ENCODE results near the gene SPDYE9. TPM values are rescaled to one million over a fixed set of nuclear protein-coding genes. Genes with fewer than 3 reads are reported as not detected.
"Not testable (repeated sequence)": the region's sequence is repeated elsewhere in the genome, so short reads cannot be mapped to it uniquely, and the experiment has no call there.

The SPDYE9 gene, protein sequence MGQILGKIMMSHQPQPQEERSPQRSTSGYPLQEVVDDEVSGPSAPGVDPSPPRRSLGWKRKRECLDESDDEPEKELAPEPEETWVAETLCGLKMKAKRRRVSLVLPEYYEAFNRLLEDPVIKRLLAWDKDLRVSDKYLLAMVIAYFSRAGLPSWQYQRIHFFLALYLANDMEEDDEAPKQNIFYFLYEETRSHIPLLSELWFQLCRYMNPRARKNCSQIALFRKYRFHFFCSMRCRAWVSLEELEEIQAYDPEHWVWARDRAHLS
- total RNA-seq (2014; rRNA removed; shearing (Covaris generic)) (not detected in 2 replicates), polyA plus RNA-seq (2016; fragmentation: Nextera tagmentation; extraction: Ambion mirVana) (0.38 and 0.65 TPM in 2 replicates)

DNA sequence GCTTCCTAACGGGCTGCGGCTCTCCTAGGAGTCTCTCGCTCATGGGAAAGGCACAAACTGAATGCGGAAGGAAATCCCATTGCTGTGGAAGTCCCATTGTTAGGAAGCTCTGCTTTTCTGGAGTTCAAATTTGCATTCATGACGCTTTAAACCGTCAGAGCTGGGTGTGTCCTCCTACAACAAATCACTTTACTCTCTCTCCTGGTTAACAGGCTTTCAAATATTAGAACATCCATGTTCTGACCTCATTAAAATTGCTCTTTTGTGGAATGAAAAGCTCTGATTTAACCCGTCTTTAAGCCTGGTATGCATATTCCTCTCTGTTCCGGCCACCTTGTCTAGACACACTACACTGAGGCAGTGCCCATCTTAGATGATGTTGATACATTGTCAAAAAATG, at the start of gene SPDYE9:
TSS of gene SPDYE9 (minus strand) at position 101 of the 400 bp plus-strand sequence. CDS start 1,800 bp downstream, outside the sequence.
- DNase-seq; in situ Hi-C loops (cut with MboI); H3F3A ChIP-seq (ENCODE audit: insufficient read depth); H2AFZ ChIP-seq; H3K36me3 ChIP-seq (ENCODE audit: low read depth); H4K20me1 ChIP-seq (ENCODE audit: insufficient read depth); H3K27ac ChIP-seq; H3K27me3 ChIP-seq (replicated peaks; ENCODE audit: insufficient read depth); H3K9me2 ChIP-seq (ENCODE audit: insufficient read depth); H3K9ac ChIP-seq; H3K4me2 ChIP-seq (ENCODE audit: unreplicated experiment); H3K4me1 ChIP-seq (ENCODE audit: insufficient read depth); H3K9me3 ChIP-seq (ENCODE audit: low read depth); H3K79me2 ChIP-seq (ENCODE audit: insufficient read depth); H3K4me3 ChIP-seq: not testable (repeated sequence)
- no CpG with 5 or more reads among the region's 8 CpGs for WGBS, 2 experiments (ENCODE audit: low coverage in 1 of 2, low lambda C conversion rate in 2 of 2, missing lambda C conversion rate in 2 of 2)

DNA sequence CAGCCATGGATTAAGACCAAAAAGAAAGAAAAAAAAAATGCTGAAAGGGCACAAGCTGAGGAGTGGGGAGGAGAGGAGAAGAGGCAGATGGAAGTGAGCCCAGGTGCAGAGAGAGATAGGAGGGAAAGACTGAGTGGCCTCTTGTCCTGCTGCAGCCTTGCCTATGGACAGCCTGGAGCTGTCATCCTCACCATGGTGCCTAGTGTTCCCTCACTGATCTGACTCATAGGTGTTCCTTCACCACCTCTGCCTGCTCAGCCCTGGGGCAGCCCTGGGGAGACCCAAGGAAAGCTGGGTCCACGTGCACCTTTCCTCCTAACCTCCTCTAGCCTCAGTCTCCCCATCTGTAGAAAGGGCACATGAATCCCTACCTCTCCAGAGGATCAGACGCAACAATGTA, 49.0 kb upstream of the SPDYE9 start:
- in situ Hi-C loops (cut with MboI); H3F3A ChIP-seq (ENCODE audit: insufficient read depth); DNase-seq; H3K4me2 ChIP-seq (ENCODE audit: unreplicated experiment); H3K79me2 ChIP-seq (ENCODE audit: insufficient read depth); H3K27me3 ChIP-seq (replicated peaks; ENCODE audit: insufficient read depth); H3K4me3 ChIP-seq; H3K27ac ChIP-seq; H3K9me2 ChIP-seq (ENCODE audit: insufficient read depth); H3K9ac ChIP-seq; H3K4me1 ChIP-seq (ENCODE audit: insufficient read depth); H3K36me3 ChIP-seq (ENCODE audit: low read depth); H2AFZ ChIP-seq; H3K9me3 ChIP-seq (ENCODE audit: low read depth); H4K20me1 ChIP-seq (ENCODE audit: insufficient read depth): not testable (repeated sequence)
- whole genome bisulfite sequencing, 2 experiments (ENCODE audit: low coverage in 1 of 2, low lambda C conversion rate in 2 of 2, missing lambda C conversion rate in 2 of 2): no CpG with 5 or more reads among the region's 2 CpGs

GRCh38 chr7:73132651-73133217, 46.9 kb upstream of the SPDYE9 start:
- in situ Hi-C loops (cut with MboI); H3K4me1 ChIP-seq (ENCODE audit: insufficient read depth): not testable (repeated sequence)

GRCh38 chr7:73130612-73131011, 44.8 kb upstream of the SPDYE9 start:
- H3F3A ChIP-seq (ENCODE audit: insufficient read depth); H3K36me3 ChIP-seq (ENCODE audit: low read depth); H3K4me3 ChIP-seq; H3K79me2 ChIP-seq (ENCODE audit: insufficient read depth); H3K9ac ChIP-seq; in situ Hi-C loops (cut with MboI); H2AFZ ChIP-seq; H3K27me3 ChIP-seq (replicated peaks; ENCODE audit: insufficient read depth); H3K4me1 ChIP-seq (ENCODE audit: insufficient read depth); DNase-seq; H3K9me3 ChIP-seq (ENCODE audit: low read depth); H3K4me2 ChIP-seq (ENCODE audit: unreplicated experiment); H4K20me1 ChIP-seq (ENCODE audit: insufficient read depth); H3K27ac ChIP-seq; H3K9me2 ChIP-seq (ENCODE audit: insufficient read depth): not testable (repeated sequence)
- WGBS, 2 experiments (ENCODE audit: low coverage in 1 of 2, low lambda C conversion rate in 2 of 2, missing lambda C conversion rate in 2 of 2): no CpG with 5 or more reads among the region's 2 CpGs

More at GRCh38 chr7:73132651-73133217, 46.9 kb upstream of the SPDYE9 start:
- H3K79me2 ChIP-seq (ENCODE audit: insufficient read depth); H3K9ac ChIP-seq; H3K4me3 ChIP-seq; H3K27ac ChIP-seq; H3F3A ChIP-seq (ENCODE audit: insufficient read depth); H3K9me3 ChIP-seq (ENCODE audit: low read depth); H3K4me2 ChIP-seq (ENCODE audit: unreplicated experiment); H2AFZ ChIP-seq; DNase-seq; H3K9me2 ChIP-seq (ENCODE audit: insufficient read depth); H3K27me3 ChIP-seq (replicated peaks; ENCODE audit: insufficient read depth); H4K20me1 ChIP-seq (ENCODE audit: insufficient read depth); H3K36me3 ChIP-seq (ENCODE audit: low read depth): not testable (repeated sequence)
- WGBS, 2 experiments (ENCODE audit: low coverage in 1 of 2, low lambda C conversion rate in 2 of 2, missing lambda C conversion rate in 2 of 2): 75 to 77% methylated on average over 2 to 3 of the region's 7 CpGs

GRCh38 chr7:73124126-73124525, 38.3 kb upstream of the SPDYE9 start:
- H3K4me1 ChIP-seq (ENCODE audit: insufficient read depth); H3F3A ChIP-seq (ENCODE audit: insufficient read depth); H3K9ac ChIP-seq; in situ Hi-C loops (cut with MboI); H4K20me1 ChIP-seq (ENCODE audit: insufficient read depth); H3K4me2 ChIP-seq (ENCODE audit: unreplicated experiment); H2AFZ ChIP-seq; H3K27me3 ChIP-seq (replicated peaks; ENCODE audit: insufficient read depth); DNase-seq; H3K9me3 ChIP-seq (ENCODE audit: low read depth); H3K27ac ChIP-seq; H3K4me3 ChIP-seq; H3K36me3 ChIP-seq (ENCODE audit: low read depth); H3K9me2 ChIP-seq (ENCODE audit: insufficient read depth); H3K79me2 ChIP-seq (ENCODE audit: insufficient read depth): not testable (repeated sequence)
- WGBS, 2 experiments (ENCODE audit: low coverage in 1 of 2, low lambda C conversion rate in 2 of 2, missing lambda C conversion rate in 2 of 2): no CpG with 5 or more reads among the region's 1 CpG

DNA sequence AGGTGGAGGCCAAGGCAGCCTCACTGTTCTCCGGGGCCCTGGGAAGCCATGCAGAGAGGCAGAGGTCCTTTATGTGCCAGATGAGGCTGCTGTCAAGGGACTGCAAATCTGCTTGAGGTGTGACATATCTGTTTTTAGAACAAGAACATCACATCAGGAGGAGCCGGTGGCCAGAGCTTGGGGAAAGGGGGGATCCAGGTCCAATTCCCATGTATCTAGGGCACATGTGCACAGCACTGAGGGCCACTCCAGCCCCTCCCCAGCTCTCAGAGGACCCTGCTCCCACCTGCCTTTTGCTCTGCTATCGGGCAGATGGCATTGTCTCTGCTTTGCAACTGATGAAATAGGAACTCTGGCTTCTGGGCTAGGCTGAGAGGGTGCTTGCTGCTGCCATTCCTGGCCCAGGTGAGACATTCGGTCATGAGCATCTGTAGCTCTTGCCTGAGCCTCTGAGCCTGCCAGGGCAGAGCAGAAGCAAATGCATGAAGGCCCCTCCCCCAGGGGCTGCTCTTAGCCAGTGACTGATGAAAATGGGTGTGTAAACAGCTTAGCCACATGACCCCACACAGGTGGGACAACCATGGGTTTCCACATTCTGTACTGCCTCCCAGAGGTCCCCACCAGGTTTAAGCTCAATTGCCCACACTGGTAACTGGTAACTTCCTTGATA, 37.1 kb upstream of the SPDYE9 start:
- H3K79me2 ChIP-seq (ENCODE audit: insufficient read depth); H4K20me1 ChIP-seq (ENCODE audit: insufficient read depth); H3K36me3 ChIP-seq (ENCODE audit: low read depth); H3K9me2 ChIP-seq (ENCODE audit: insufficient read depth); H3K4me1 ChIP-seq (ENCODE audit: insufficient read depth); H3K9ac ChIP-seq; DNase-seq; in situ Hi-C loops (cut with MboI); H2AFZ ChIP-seq; H3F3A ChIP-seq (ENCODE audit: insufficient read depth); H3K27ac ChIP-seq; H3K4me3 ChIP-seq; H3K4me2 ChIP-seq (ENCODE audit: unreplicated experiment); H3K9me3 ChIP-seq (ENCODE audit: low read depth); H3K27me3 ChIP-seq (replicated peaks; ENCODE audit: insufficient read depth): not testable (repeated sequence)
- WGBS, 2 experiments (ENCODE audit: low coverage in 1 of 2, low lambda C conversion rate in 2 of 2, missing lambda C conversion rate in 2 of 2): 82 to 100% methylated on average over 1 to 2 of the region's 4 CpGs

- H3K4me3 ChIP-seq; H3F3A ChIP-seq (ENCODE audit: insufficient read depth); H3K9me3 ChIP-seq (ENCODE audit: low read depth); H3K9me2 ChIP-seq (ENCODE audit: insufficient read depth); H4K20me1 ChIP-seq (ENCODE audit: insufficient read depth); H3K27me3 ChIP-seq (replicated peaks; ENCODE audit: insufficient read depth); H3K9ac ChIP-seq; H3K27ac ChIP-seq; in situ Hi-C loops (cut with MboI); H3K36me3 ChIP-seq (ENCODE audit: low read depth); H2AFZ ChIP-seq; H3K4me2 ChIP-seq (ENCODE audit: unreplicated experiment); DNase-seq; H3K79me2 ChIP-seq (ENCODE audit: insufficient read depth); H3K4me1 ChIP-seq (ENCODE audit: insufficient read depth): not testable (repeated sequence)
- WGBS, 2 experiments (ENCODE audit: low coverage in 1 of 2, low lambda C conversion rate in 2 of 2, missing lambda C conversion rate in 2 of 2): no CpG with 5 or more reads among the region's 1 CpG
Measured at GRCh38 chr7:73118155-73118554, 32.3 kb upstream of the SPDYE9 start.
